Measurements from ENCODE around the gene PLCH1. TPM values are rescaled to one million over a fixed set of nuclear protein-coding genes. Genes with fewer than 3 reads are reported as not detected.

The PLCH1 gene
- total RNA-seq, 2 donors from 2014 or later, result 12.0 to 12.4 TPM

GRCh38 chr3:155704771-155705559 is 39.9 kb downstream of the PLCH1 start:
- peaks cover 18% of the 10 kb centered on the region for H3K4me1 ChIP-seq (ENCODE audit: control insufficient read depth, insufficient read depth, low read length)
- H3K27ac ChIP-seq (ENCODE audit: low read depth, low read length), result peak overlapping the region; percentile 70
- no peak overlapping the region for H3K27ac Mint-ChIP-seq
- no peaks in the 10 kb centered on the region for H3K36me3 Mint-ChIP-seq (ENCODE audit: low read depth)
- H3K36me3 ChIP-seq (ENCODE audit: control insufficient read depth, insufficient read depth, low read length), result no peaks in the 10 kb centered on the region
- H3K27me3 Mint-ChIP-seq (ENCODE audit: insufficient read depth), result peaks cover 2% of the 10 kb centered on the region
- no peaks in the 10 kb centered on the region for H3K9me3 Mint-ChIP-seq
- H3K9me3 ChIP-seq (ENCODE audit: control insufficient read depth, low read length), result no peaks in the 10 kb centered on the region
- no peak overlapping the region for H3K4me3 Mint-ChIP-seq
- H3K4me3 ChIP-seq (ENCODE audit: low read length), result no peak overlapping the region
- H3K4me1 Mint-ChIP-seq, result peaks cover 32% of the 10 kb centered on the region
- TF ChIP-seq CTCF (conservative IDR thresholded peaks at IDR 0.05), result no peak
- no peak overlapping the region for H3K9ac ChIP-seq (ENCODE audit: extremely low read depth, low read length, poor library complexity, severe bottlenecking)
- no peaks in the 10 kb centered on the region for H3K27me3 ChIP-seq (ENCODE audit: control insufficient read depth, insufficient read depth, low read length, poor library complexity, severe bottlenecking)
- no peak for DNase-seq
- 54 to 90% methylated on average over 2 to 3 of the region's 4 CpGs for WGBS, 2 experiments (ENCODE audit: insufficient coverage in 1 of 2, insufficient read length in 1 of 2)

- Histone ChIP-seq H3K27ac (ENCODE audit: low read depth, low read length) (no peak overlapping the region), H3K4me3 (ENCODE audit: low read length) (no peak overlapping the region), H3K36me3 (ENCODE audit: control insufficient read depth, insufficient read depth, low read length) (no peaks in the 10 kb centered on the region), H3K9ac (ENCODE audit: extremely low read depth, low read length, poor library complexity, severe bottlenecking) (no peak overlapping the region), H3K27me3 (ENCODE audit: control insufficient read depth, insufficient read depth, low read length, poor library complexity, severe bottlenecking) (no peaks in the 10 kb centered on the region), H3K4me1 (ENCODE audit: control insufficient read depth, insufficient read depth, low read length) (peaks cover 18% of the 10 kb centered on the region), H3K9me3 (ENCODE audit: control insufficient read depth, low read length) (no peaks in the 10 kb centered on the region)
- Mint-ChIP-seq H3K36me3 (ENCODE audit: low read depth) (no peaks in the 10 kb centered on the region), H3K27me3 (ENCODE audit: insufficient read depth) (peaks cover 2% of the 10 kb centered on the region), H3K4me3 (no peak overlapping the region), H3K27ac (no peak overlapping the region), H3K4me1 (peaks cover 37% of the 10 kb centered on the region), H3K9me3 (no peaks in the 10 kb centered on the region)
- no peak for DNase-seq
- WGBS, 2 experiments (ENCODE audit: insufficient coverage in 1 of 2, insufficient read length in 1 of 2), result 93 to 98% methylated on average over 6 of the region's 6 CpGs
- TF ChIP-seq CTCF (conservative IDR thresholded peaks at IDR 0.05), result no peak
Measured at GRCh38 chr3:155704061-155704460, 40.8 kb downstream of the PLCH1 start.

GRCh38 chr3:155702745-155703591 is 41.9 kb downstream of the PLCH1 start:
- no peak overlapping the region for H3K27ac Mint-ChIP-seq
- H3K4me1 Mint-ChIP-seq, result peaks cover 32% of the 10 kb centered on the region
- no peak overlapping the region for H3K4me3 ChIP-seq (ENCODE audit: low read length)

More at GRCh38 chr3:155702745-155703591, 41.9 kb downstream of the PLCH1 start:
- Histone ChIP-seq H3K9ac (ENCODE audit: extremely low read depth, low read length, poor library complexity, severe bottlenecking) (no peak overlapping the region), H3K27me3 (ENCODE audit: control insufficient read depth, insufficient read depth, low read length, poor library complexity, severe bottlenecking) (no peaks in the 10 kb centered on the region), H3K9me3 (ENCODE audit: control insufficient read depth, low read length) (no peaks in the 10 kb centered on the region), H3K4me1 (ENCODE audit: control insufficient read depth, insufficient read depth, low read length) (peaks cover 14% of the 10 kb centered on the region), H3K36me3 (ENCODE audit: control insufficient read depth, insufficient read depth, low read length) (no peaks in the 10 kb centered on the region), H3K27ac (ENCODE audit: low read depth, low read length) (no peak overlapping the region)
- WGBS, 2 experiments (ENCODE audit: insufficient coverage in 1 of 2, insufficient read length in 1 of 2), result 83 to 89% methylated on average over 4 to 5 of the region's 6 CpGs
- H3K9me3 Mint-ChIP-seq, result no peaks in the 10 kb centered on the region
- H3K36me3 Mint-ChIP-seq (ENCODE audit: low read depth), result no peaks in the 10 kb centered on the region
- peaks cover 2% of the 10 kb centered on the region for H3K27me3 Mint-ChIP-seq (ENCODE audit: insufficient read depth)
- H3K4me3 Mint-ChIP-seq, result no peak overlapping the region
- no peak for TF ChIP-seq CTCF (conservative IDR thresholded peaks at IDR 0.05)
- DNase-seq, result no peak
